ENCODE data around the gene BABAM2. TPM values are rescaled to one million over a fixed set of nuclear protein-coding genes. Genes with fewer than 3 reads are reported as not detected.

The BABAM2 gene
- total and polyA plus RNA-seq, 9 of the 15 experiments (the other 6 are each of a cell fraction or from before 2014, with no cell fraction given) = 10.9 to 37.4 (median 25.6) TPM

GRCh38 chr2:28355521-28356094 is 465.1 kb downstream of the BABAM2 start (continued):
- TF ChIP-seq, protein P1, sequence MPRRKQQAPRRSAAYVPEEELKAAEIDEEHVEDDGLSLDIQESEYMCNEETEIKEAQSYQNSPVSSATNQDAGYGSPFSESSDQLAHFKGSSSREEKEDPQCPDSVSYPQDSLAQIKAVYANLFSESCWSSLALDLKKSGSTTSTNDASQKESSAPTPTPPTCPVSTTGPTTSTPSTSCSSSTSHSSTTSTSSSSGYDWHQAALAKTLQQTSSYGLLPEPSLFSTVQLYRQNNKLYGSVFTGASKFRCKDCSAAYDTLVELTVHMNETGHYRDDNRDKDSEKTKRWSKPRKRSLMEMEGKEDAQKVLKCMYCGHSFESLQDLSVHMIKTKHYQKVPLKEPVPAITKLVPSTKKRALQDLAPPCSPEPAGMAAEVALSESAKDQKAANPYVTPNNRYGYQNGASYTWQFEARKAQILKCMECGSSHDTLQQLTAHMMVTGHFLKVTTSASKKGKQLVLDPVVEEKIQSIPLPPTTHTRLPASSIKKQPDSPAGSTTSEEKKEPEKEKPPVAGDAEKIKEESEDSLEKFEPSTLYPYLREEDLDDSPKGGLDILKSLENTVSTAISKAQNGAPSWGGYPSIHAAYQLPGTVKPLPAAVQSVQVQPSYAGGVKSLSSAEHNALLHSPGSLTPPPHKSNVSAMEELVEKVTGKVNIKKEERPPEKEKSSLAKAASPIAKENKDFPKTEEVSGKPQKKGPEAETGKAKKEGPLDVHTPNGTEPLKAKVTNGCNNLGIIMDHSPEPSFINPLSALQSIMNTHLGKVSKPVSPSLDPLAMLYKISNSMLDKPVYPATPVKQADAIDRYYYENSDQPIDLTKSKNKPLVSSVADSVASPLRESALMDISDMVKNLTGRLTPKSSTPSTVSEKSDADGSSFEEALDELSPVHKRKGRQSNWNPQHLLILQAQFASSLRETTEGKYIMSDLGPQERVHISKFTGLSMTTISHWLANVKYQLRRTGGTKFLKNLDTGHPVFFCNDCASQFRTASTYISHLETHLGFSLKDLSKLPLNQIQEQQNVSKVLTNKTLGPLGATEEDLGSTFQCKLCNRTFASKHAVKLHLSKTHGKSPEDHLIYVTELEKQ (CRISPR knock-in tag; IDR thresholded peaks at IDR 0.05) = no peak
- TF ChIP-seq BHLHE40 (IDR thresholded peaks at IDR 0.05; ENCODE audit: low read length) = peak; percentile 84
- TF ChIP-seq CC2D1A (IDR thresholded peaks at IDR 0.05) = peak; percentile 65; the same call in 1 of the 2 replicates
- TF ChIP-seq ZKSCAN1 (IDR thresholded peaks at IDR 0.05; ENCODE audit: low read depth, low read length) = peak; percentile 62; the same call in 1 of the 2 replicates
- TF ChIP-seq PCBP2 (IDR thresholded peaks at IDR 0.05; ENCODE audit: low read depth, low read length, poor library complexity, severe bottlenecking) = no peak
- TF ChIP-seq SIX5 (IDR thresholded peaks at IDR 0.05; ENCODE audit: borderline replicate concordance in 1 of 2, insufficient read depth in 1 of 2, low read depth in 1 of 2, low read length in 2 of 2) = 0 out of 4 replicates have a peak, but pooled peaks of 1 of the 2 experiments have one; percentile 1
- TF ChIP-seq NCOA1 (IDR thresholded peaks at IDR 0.05; ENCODE audit: low read depth) = peak; percentile 85; the same call in 1 of the 2 replicates
- TF ChIP-seq U2AF2 (optimal IDR thresholded peaks at IDR 0.05; ENCODE audit: low read depth, low read length) = no peak
- TF ChIP-seq ATF6 (CRISPR knock-in tag; IDR thresholded peaks at IDR 0.05) = no peak
- TF ChIP-seq FOXP1 (CRISPR knock-in tag; IDR thresholded peaks at IDR 0.05) = peak; percentile 5; the same call in 1 of the 2 replicates
- TF ChIP-seq YY1 (IDR thresholded peaks at IDR 0.05; ENCODE audit: borderline replicate concordance in 1 of 3, control insufficient read depth in 1 of 3, extremely low read depth in 1 of 3, insufficient read depth in 3 of 3, insufficient read length in 1 of 3, insufficient replicate concordance in 2 of 3, low read depth in 1 of 3, low read length in 2 of 3) = peak; percentile 46 to 88 (median 75)
- TF ChIP-seq ETV5 (CRISPR knock-in tag; IDR thresholded peaks at IDR 0.05; ENCODE audit: low read depth) = peak; percentile 38; the same call in 1 of the 2 replicates
- peak; percentile 59; the same call in 1 of the 2 replicates for TF ChIP-seq ZBTB7A (IDR thresholded peaks at IDR 0.05; ENCODE audit: borderline replicate concordance, control insufficient read depth, low read depth, low read length)
- TF ChIP-seq KLF16 (IDR thresholded peaks at IDR 0.05) = peak; percentile 92
- TF ChIP-seq RBFOX2 (IDR thresholded peaks at IDR 0.05; ENCODE audit: low read depth, low read length) = peak; percentile 39
- peak; percentile 95 for TF ChIP-seq SMARCA4 (IDR thresholded peaks at IDR 0.05)
- peak; percentile 90 for TF ChIP-seq JUN (IDR thresholded peaks at IDR 0.05; ENCODE audit: borderline replicate concordance, low read depth, low read length)
- TF ChIP-seq JUN (CRISPR knock-in tag; IDR thresholded peaks at IDR 0.05; ENCODE audit: borderline replicate concordance) = 0 out of 2 replicates have a peak, but pooled peaks have one; percentile 22
- no peak for TF ChIP-seq SMC3 (conservative IDR thresholded peaks at IDR 0.05; ENCODE audit: insufficient read depth, low read depth, low read length)
- TF ChIP-seq, protein P2, sequence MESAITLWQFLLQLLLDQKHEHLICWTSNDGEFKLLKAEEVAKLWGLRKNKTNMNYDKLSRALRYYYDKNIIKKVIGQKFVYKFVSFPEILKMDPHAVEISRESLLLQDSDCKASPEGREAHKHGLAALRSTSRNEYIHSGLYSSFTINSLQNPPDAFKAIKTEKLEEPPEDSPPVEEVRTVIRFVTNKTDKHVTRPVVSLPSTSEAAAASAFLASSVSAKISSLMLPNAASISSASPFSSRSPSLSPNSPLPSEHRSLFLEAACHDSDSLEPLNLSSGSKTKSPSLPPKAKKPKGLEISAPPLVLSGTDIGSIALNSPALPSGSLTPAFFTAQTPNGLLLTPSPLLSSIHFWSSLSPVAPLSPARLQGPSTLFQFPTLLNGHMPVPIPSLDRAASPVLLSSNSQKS (CRISPR knock-in tag; IDR thresholded peaks at IDR 0.05) = no peak
